GM12864 (cell line): ENCODE measurements around the gene ZC3H14.

Experiments used
- DNase-seq: peaks from one replicate; pipeline ENCODE4 v3.0.0-alpha.2; 2011; ENCODE audit warnings: low read depth
- H3K4me3 ChIP-seq: 2 replicates; pipeline ENCODE4 v1.5.1; 2011; ENCODE audit warnings: mild to moderate bottlenecking, low read depth, low read length, control low read depth
- TF ChIP-seq, protein P1 (sequence below): IDR thresholded peaks from 2 replicates; pipeline ENCODE4 v1.5.1; 2011; ENCODE audit warnings: low read depth, mild to moderate bottlenecking, moderate library complexity, low read length, control low read depth, inconsistent platforms; ENCODE audit errors: missing control alignments

ZC3H14 gene

DNA sequence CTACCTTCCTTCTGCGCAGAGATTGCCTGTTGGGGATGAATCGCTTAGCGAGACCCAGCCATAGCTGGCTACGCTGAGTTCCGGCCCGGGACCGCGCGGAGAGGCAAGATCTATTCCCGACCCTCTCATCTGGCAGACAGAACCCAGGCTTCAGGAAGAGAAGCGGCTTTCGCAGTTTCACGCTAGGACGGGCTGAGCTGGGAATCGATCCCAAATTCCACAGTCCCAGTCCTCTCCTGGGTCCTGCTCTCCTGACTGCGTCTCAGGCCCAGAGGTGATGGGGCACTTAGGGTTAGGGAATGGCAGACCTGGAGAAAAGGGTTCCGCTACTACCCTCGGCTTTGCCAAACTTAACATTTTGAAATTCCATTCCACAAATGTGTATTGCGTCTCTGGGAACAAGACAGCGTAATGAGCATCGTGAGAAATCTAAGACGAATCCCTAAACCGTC lies 10.8 kb upstream of the ZC3H14 start:
- TF ChIP-seq, protein P1, sequence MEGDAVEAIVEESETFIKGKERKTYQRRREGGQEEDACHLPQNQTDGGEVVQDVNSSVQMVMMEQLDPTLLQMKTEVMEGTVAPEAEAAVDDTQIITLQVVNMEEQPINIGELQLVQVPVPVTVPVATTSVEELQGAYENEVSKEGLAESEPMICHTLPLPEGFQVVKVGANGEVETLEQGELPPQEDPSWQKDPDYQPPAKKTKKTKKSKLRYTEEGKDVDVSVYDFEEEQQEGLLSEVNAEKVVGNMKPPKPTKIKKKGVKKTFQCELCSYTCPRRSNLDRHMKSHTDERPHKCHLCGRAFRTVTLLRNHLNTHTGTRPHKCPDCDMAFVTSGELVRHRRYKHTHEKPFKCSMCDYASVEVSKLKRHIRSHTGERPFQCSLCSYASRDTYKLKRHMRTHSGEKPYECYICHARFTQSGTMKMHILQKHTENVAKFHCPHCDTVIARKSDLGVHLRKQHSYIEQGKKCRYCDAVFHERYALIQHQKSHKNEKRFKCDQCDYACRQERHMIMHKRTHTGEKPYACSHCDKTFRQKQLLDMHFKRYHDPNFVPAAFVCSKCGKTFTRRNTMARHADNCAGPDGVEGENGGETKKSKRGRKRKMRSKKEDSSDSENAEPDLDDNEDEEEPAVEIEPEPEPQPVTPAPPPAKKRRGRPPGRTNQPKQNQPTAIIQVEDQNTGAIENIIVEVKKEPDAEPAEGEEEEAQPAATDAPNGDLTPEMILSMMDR: no peak
- DNase-seq: no peak
- no peak overlapping the region for H3K4me3 ChIP-seq

DNA sequence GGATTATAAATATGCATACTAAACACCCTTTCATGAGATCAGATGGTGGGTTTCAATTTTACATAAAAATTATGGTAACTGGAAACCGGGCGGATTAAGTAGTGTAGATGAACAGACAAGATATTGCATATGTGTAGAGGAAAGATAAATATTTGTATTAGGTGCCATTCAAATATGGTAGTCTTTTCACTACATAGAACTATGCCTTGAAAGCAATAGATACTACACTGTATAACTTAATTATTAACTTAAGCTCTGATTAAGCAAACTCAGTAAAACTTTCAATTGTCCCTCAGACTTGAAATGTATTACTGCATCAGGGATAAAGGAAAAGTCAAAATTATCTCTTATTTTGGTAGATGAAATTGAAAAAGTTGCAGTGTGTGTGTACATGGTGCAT lies 10.0 kb upstream of the ZC3H14 start:
- TF ChIP-seq, protein P1: no peak
- no peak for DNase-seq
- H3K4me3 ChIP-seq: no peak overlapping the region

DNA sequence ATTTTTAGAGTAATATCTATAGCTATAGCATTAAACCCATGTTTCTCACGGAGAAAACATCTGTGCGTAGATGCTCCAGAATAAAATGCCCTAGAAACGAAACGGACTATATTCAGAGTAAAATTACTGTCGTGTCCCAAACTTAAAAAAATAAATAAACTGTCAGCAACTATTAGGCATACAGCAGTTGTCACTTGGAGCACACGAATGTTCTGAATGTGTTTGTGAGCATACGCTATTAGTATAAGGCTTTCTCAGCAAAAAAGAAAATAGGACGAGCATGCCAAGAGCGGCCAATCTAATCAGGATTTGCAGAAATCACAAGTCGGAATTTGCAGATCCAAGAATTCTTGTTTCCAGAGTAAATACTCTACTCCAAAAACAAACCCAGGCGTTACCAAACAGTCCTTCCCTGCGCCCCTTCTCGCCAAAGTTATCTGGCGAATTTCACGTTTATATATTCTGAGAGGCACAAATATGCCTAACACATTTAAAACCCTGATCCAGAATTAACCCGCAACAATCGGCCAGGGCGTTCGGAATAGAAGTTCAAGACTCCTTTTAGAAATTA lies 8.9 kb upstream of the ZC3H14 start:
- TF ChIP-seq, protein P1: no peak
- DNase-seq: no peak
- peak overlapping the region; percentile 61 for H3K4me3 ChIP-seq

DNA sequence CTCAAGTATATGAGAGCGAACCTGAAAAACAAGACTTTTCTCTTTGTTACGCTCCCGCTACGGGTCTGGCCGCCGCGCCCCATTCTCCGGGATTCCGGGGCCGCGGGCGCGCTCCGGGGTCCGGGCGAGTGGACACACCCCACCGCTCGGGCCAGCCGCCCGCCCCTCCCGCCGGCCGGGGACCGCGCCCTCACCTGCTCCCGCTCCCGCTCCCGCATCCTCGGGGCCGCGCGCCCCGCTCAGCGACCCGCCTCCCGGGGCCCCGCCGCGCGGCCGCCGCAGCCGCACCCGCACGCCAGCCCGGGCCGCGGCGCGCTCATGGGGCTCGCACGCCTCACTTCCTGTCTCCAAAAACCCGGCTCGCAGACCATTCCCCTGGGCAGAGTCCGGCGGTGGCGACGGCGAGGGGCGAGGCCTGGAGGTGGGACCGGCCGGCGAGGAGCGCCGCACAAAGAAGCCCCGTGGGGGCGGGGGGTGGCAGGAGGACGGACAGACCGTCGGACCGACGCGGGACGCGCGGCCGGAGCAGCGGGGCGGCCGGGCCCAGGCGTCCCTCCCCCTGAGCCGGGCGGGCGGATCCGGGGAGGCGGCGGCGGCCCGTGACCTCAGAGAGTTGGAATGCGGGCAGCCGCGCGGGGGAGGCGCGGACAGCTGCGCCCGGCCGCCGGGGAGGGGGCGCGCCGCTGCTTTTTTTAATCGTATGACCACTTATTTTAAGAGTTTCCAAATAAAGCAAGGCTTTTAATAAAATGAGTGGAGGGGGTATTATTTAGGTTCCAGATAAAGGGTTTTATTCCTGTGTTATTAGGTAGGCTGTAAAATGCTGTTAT lies 8.2 kb upstream of the ZC3H14 start, which contains the start of gene PTPN21:
PTPN21 (minus strand) TSS at position 551 of the 830 bp plus-strand sequence. CDS start 4,590 bp downstream, outside the sequence.
- DNase-seq: no peak
- H3K4me3 ChIP-seq: peak within 1 kb of the TSS; percentile 61
- TF ChIP-seq, protein P1: no peak

DNA sequence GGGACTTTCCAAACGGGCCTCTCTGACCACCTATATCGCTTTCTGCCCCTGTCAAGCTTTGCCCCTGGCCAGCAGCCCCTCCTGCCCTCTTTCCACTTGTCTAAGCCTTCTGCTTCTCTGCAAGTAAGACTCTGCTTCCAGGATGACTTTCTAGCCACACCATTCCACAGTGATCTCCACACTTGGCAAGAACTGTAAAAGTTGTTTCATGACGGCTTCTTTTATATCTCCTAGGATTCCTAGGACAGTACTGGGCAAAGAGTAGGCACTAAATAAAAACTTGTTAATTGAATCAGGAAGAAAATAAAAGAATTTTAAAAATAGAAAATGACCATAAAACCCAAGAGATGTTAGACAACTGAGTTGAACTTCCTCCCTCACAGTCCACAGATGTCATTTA lies 6.3 kb upstream of the ZC3H14 start:
- no peak for DNase-seq
- no peak overlapping the region for H3K4me3 ChIP-seq
- TF ChIP-seq, protein P1: no peak

DNA sequence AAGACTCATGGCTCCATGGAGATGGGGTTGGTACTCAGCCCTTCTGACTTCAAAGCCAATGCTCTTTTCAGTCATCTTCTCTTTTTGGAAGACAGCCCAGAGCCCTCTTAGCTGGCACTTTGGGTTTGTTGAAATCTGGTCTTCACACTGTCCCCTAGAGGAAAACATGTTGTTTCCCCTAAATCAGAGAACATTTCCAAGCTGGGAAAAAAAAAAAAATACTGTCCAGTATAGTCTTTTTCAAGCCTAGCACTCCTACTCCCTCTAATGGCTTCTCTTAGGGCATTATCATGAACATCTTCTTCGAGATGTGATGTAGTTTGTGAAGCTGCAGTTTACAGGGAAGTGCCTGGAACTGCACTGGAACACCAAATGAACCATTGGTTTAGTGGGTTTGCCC lies 3.0 kb upstream of the ZC3H14 start:
- DNase-seq: no peak
- no peak overlapping the region for H3K4me3 ChIP-seq
- TF ChIP-seq, protein P1: peak; percentile 9
